SU-DHL-6 (cell line): Measurements from ENCODE around the gene ABCA13.

Experiments used
- H2AFZ ChIP-seq: fragments of 200-600 bp; sonication (generic); 2 replicates; pipeline ENCODE4 v1.6.1; 2014; ENCODE audit warnings: low read depth, mild to moderate bottlenecking, moderate library complexity, mixed read lengths, antibody characterized with exemption, low read length; ENCODE audit not compliant: severe bottlenecking
- H3F3A ChIP-seq: fragments of 200-600 bp; shearing (Covaris generic); 2 replicates; pipeline ENCODE4 v1.6.0; 2016; ENCODE audit warnings: antibody characterized with exemption, mild to moderate bottlenecking; ENCODE audit not compliant: insufficient read depth
- H3K27ac ChIP-seq: fragments of 200-600 bp; sonication (generic); 2 replicates; pipeline ENCODE4 v1.5.1; 2016; ENCODE audit warnings: low read depth, mild to moderate bottlenecking, low read length, moderate library complexity, mixed read lengths
- H3K27me3 ChIP-seq: fragments of 200-600 bp; sonication (generic), shearing (Covaris generic); 2 replicates; pipeline ENCODE4 v1.6.0; 2014; ENCODE audit warnings: mild to moderate bottlenecking, low read length
- H3K36me3 ChIP-seq: fragments of 200-600 bp; sonication (generic); 2 replicates; pipeline ENCODE4 v1.6.1; 2014; ENCODE audit warnings: mild to moderate bottlenecking, low read length, mixed read lengths
- H3K4me2 ChIP-seq: fragments of 300-600, 200-600 bp; shearing (Covaris generic), sonication (generic); 2 replicates; pipeline ENCODE4 v1.6.0; 2014; ENCODE audit warnings: low read length, low read depth, mild to moderate bottlenecking; ENCODE audit not compliant: poor library complexity, severe bottlenecking
- H3K4me3 ChIP-seq: fragments of 200-600 bp; sonication (generic); 2 replicates; pipeline ENCODE4 v1.5.1; 2014; ENCODE audit warnings: antibody characterized with exemption, low read length, mild to moderate bottlenecking, mixed read lengths; ENCODE audit not compliant: insufficient read depth, poor library complexity, severe bottlenecking
- H3K79me2 ChIP-seq: fragments of 200-600 bp; sonication (generic); 2 replicates; pipeline ENCODE4 v1.6.1; 2014; ENCODE audit warnings: mild to moderate bottlenecking, low read length, moderate library complexity; ENCODE audit not compliant: insufficient read depth
- H3K9ac ChIP-seq: fragments of 200-600 bp; sonication (generic); 2 replicates; pipeline ENCODE4 v1.7.0; 2014; ENCODE audit warnings: mild to moderate bottlenecking, low read length
- H3K9me2 ChIP-seq: fragments of 200-600 bp; sonication (generic); replicated peaks from 2 replicates; pipeline ENCODE4 v1.6.1; 2014; ENCODE audit warnings: low read length; ENCODE audit not compliant: insufficient read depth
- H3K9me3 ChIP-seq: fragments of 200-600 bp; sonication (generic); 2 replicates; pipeline ENCODE4 v1.6.1; 2014; ENCODE audit warnings: low read length, mixed read lengths; ENCODE audit not compliant: insufficient read depth
- H4K20me1 ChIP-seq: fragments of 200-600 bp; sonication (generic); 2 replicates; pipeline ENCODE4 v1.6.1; 2014; ENCODE audit warnings: low read depth, mild to moderate bottlenecking, antibody characterized with exemption, low read length, moderate library complexity, mixed read lengths
- CTCF ChIP-seq: fragments of 200-600 bp; sonication (generic); IDR thresholded peaks from one replicate; pipeline ENCODE4 v1.5.1; 2017; ENCODE audit warnings: antibody characterized with exemption, mild to moderate bottlenecking, low read length, moderate library complexity; ENCODE audit not compliant: insufficient read depth, poor library complexity, severe bottlenecking
- EZH2phosphoT487 ChIP-seq: fragments of 200-600 bp; sonication (generic), shearing (Covaris generic); conservative IDR thresholded peaks from 2 replicates; pipeline ENCODE4 v1.6.1; 2018; ENCODE audit warnings: mild to moderate bottlenecking, antibody characterized with exemption, low read length, moderate library complexity, mixed read lengths

ABCA13 gene

GRCh38 chr7:48365010-48365409 lies 193.8 kb downstream of the ABCA13 start:
- no peak overlapping the region for H3K4me2 ChIP-seq
- H4K20me1 ChIP-seq: no peaks in the 10 kb centered on the region
- no peaks in the 10 kb centered on the region for H3K9me3 ChIP-seq
- no peaks in the 10 kb centered on the region for H3K36me3 ChIP-seq
- H3K4me3 ChIP-seq: no peak overlapping the region
- no peaks in the 10 kb centered on the region; the same call in 1 of the 2 replicates for H3K9me2 ChIP-seq
- TF ChIP-seq EZH2phosphoT487 (no peak), CTCF (no peak)
- no peak overlapping the region for H3K27ac ChIP-seq
- no peak overlapping the region for H3K9ac ChIP-seq
- no peaks in the 10 kb centered on the region for H3K79me2 ChIP-seq
- H2AFZ ChIP-seq: no peak overlapping the region
- H3K27me3 ChIP-seq: no peaks in the 10 kb centered on the region
- H3F3A ChIP-seq: no peaks in the 10 kb centered on the region

GRCh38 chr7:48366096-48366495 lies 194.8 kb downstream of the ABCA13 start:
- H3K79me2 ChIP-seq: no peaks in the 10 kb centered on the region
- TF ChIP-seq EZH2phosphoT487: no peak
- TF ChIP-seq CTCF: no peak
- no peak overlapping the region for H3K9ac ChIP-seq
- H3K36me3 ChIP-seq: no peaks in the 10 kb centered on the region
- H3K4me2 ChIP-seq: no peak overlapping the region
- no peak overlapping the region for H3K27ac ChIP-seq
- no peak overlapping the region for H3K4me3 ChIP-seq
- H3K27me3 ChIP-seq: no peaks in the 10 kb centered on the region
- no peak overlapping the region for H2AFZ ChIP-seq
- H3F3A ChIP-seq: no peaks in the 10 kb centered on the region
- H4K20me1 ChIP-seq: no peaks in the 10 kb centered on the region
- no peaks in the 10 kb centered on the region; the same call in 1 of the 2 replicates for H3K9me2 ChIP-seq
- no peaks in the 10 kb centered on the region for H3K9me3 ChIP-seq

GRCh38 chr7:48376263-48376662 lies 205.0 kb downstream of the ABCA13 start:
- H3F3A ChIP-seq: no peaks in the 10 kb centered on the region
- H3K4me3 ChIP-seq: no peak overlapping the region
- no peak overlapping the region for H3K9ac ChIP-seq
- H4K20me1 ChIP-seq: no peaks in the 10 kb centered on the region
- H3K36me3 ChIP-seq: no peaks in the 10 kb centered on the region
- H3K27ac ChIP-seq: no peak overlapping the region
- H3K4me2 ChIP-seq: no peak overlapping the region
- 0 out of 2 replicates have a peak, but pooled peaks cover 2% of the 10 kb centered on the region for H3K27me3 ChIP-seq
- no peaks in the 10 kb centered on the region for H3K9me2 ChIP-seq
- H2AFZ ChIP-seq: no peak overlapping the region
- no peaks in the 10 kb centered on the region for H3K79me2 ChIP-seq
- TF ChIP-seq EZH2phosphoT487: no peak
- no peak for TF ChIP-seq CTCF
- no peaks in the 10 kb centered on the region for H3K9me3 ChIP-seq

- Histone ChIP-seq H3K27me3 (no peaks in the 10 kb centered on the region), H3K9ac (no peak overlapping the region), H2AFZ (no peak overlapping the region), H3K4me3 (no peak overlapping the region), H3K79me2 (no peaks in the 10 kb centered on the region), H3K9me3 (no peaks in the 10 kb centered on the region), H3K27ac (no peak overlapping the region), H3K9me2 (no peaks in the 10 kb centered on the region), H3F3A (no peaks in the 10 kb centered on the region), H3K4me2 (no peak overlapping the region), H4K20me1 (no peaks in the 10 kb centered on the region), H3K36me3 (no peaks in the 10 kb centered on the region)
- TF ChIP-seq EZH2phosphoT487 (no peak), CTCF (no peak)
These were observed 209.7 kb downstream of the ABCA13 start for GRCh38 chr7:48380921-48381320.
